ENCODE measurements around the gene PALD1.
"Not testable (repeated sequence)": the region's sequence is repeated elsewhere in the genome, so short reads cannot be mapped to it uniquely, and the experiment has no call there.

PALD1 gene

GRCh38 chr10:70592746-70593512, 114.4 kb downstream of the PALD1 start:
- no peak for DNase-seq

- DNase-seq, result no peak
Measured at GRCh38 chr10:70593513-70593890, 114.9 kb downstream of the PALD1 start.

GRCh38 chr10:70594161-70594560, 115.6 kb downstream of the PALD1 start:
- DNase-seq, result no peak

DNA sequence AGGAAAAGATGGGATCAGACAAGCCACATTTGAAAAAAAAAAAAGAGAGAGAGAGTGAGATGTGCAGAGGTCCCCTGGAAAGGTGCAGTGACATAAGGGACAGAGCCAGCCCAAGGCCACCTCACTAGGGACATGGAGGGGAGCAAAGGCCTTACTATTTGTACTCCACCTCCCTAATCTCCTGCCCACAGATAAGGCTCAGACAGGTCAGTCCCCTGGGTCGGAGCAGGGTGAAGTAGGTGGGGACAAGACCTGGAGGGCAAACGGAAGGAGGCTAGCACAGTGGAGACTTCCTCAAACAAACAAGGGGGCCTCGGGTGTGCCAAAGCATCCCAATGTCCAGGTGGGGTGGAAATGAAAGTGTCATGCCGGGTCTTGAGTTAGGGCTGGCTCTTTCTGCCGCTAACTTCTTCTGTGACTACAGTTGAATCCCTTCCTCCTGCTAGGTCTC, 117.0 kb downstream of the PALD1 start:
- no peak for DNase-seq

DNA sequence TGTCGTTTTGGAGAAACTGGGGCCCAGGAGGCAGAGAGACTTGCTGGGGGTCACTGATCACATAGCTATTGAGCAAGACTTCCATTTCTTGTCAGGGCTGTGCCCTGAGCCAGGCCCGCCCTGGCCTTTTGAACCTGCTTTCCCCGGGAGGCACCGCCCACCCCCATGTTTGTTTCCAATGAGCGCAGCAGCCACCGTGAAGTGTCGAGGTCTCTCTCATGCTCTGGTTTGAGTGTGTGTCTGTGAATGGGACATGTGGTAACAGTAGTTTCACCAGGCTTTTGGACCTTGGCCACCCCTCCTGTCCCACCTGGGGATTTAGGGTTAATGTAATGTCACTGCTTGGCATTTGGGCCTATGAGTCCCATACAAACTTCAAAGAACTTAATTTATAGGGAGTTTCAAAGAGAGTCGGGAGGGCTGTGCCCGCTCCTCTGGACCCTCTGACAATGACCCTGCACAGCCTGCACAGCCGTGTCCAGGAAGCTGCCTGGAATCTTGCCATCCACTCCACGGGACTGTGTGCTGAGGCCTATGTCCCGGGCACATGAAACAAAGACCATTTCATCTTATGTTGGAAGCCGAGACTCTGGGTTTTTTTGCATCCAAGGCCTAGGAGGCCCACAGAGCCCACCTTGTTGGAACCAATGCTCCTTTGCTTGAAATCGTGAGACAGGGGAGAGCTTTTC, 117.7 kb downstream of the PALD1 start:
- no peak for DNase-seq

GRCh38 chr10:70596860-70597809, 118.6 kb downstream of the PALD1 start:
- no peak for DNase-seq

DNA sequence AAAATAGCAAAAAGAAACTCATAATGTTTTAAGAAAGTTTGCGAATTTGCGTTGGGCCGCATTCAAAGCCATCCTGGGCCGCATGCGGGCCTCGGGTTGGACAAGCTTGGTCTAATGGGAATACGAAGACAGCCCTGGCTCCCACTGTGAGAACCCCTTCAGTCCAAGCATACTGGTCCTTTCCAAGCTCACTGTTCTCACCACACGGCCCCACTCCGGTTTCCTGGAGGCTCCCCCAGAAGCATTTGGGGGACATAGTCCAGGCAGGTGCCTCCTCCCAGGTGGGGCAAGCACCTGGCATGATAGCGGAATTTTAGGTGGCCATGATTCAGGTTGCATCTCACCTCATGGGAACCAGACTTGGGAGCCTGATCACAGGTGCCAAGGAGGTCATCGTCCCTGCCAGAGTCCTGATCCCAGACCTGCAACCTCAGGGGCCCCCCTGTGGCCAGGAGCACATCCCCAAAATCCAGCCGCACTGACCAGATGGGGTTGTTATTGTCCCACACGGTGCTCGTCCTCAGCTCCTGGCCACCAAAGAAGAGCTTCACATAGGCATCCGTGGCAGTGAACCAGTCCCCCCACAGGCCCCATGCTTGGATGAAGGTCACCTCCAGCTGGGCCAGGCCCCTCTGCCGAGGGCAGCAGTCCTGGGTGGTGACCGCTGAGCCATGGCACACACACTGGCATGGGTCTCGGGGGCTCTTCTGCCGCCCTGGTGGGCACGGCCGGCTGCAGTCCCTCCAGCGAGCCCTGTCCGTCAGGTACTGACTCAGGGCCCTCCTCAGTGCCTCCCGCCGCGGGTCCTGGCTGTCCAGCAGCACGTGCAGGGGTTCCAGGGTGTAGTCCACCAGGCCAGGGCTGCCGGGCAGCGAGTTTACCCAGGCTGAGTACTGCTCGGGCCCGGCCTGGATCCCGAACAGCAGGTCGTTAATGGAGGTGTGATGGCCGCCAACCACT, 119.6 kb downstream of the PALD1 start:
- DNase-seq, result no peak

DNA sequence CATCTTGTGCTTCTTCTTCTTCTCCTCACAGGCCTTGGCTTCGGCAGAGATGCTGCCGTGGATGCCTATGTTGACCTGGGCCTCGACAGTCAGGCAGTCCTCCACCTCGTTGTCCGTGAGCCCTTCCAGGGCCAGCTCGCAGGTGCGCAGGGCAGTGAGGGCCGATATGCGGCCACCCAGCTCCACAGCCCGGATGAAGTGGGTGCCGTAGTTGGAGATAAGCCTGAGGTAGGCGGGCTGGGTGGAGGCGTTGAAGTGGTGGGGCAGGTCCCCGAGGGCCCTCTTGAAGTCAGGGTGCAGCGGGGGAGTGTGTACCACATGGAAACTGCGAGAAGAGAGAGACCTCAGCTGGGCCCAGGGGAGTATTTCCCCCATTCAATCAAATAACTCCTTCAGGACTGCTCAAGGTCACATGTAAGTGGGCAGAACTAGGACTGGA, 120.3 kb downstream of the PALD1 start:
- DNase-seq, result no peak

GRCh38 chr10:70599319-70599718, 120.8 kb downstream of the PALD1 start:
- DNase-seq, result no peak

- no peak for DNase-seq
Measured at GRCh38 chr10:70599791-70600190, 121.2 kb downstream of the PALD1 start.

- DNase-seq, result no peak
Measured at GRCh38 chr10:70600512-70601395, 122.2 kb downstream of the PALD1 start.

DNA sequence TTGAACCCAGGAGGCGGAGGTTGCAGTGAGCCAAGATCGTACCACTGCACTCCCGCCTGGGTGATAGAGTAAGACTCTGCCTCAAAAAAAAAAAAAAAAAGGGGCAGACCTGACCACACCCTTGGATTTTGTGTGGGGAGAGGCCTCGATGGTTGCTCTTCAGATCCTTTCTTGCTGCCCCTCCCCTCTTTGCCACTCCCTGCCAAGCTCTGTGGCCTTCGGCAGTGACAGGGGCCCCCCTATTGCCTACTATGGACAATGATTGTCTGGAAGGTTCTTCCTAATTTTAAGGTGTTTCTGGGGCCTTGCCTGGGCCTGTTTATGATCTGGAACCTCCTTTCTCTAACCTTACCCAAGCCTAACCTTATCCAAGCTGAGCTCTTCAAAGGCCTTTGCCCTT, 123.2 kb downstream of the PALD1 start:
- DNase-seq, result no peak

DNA sequence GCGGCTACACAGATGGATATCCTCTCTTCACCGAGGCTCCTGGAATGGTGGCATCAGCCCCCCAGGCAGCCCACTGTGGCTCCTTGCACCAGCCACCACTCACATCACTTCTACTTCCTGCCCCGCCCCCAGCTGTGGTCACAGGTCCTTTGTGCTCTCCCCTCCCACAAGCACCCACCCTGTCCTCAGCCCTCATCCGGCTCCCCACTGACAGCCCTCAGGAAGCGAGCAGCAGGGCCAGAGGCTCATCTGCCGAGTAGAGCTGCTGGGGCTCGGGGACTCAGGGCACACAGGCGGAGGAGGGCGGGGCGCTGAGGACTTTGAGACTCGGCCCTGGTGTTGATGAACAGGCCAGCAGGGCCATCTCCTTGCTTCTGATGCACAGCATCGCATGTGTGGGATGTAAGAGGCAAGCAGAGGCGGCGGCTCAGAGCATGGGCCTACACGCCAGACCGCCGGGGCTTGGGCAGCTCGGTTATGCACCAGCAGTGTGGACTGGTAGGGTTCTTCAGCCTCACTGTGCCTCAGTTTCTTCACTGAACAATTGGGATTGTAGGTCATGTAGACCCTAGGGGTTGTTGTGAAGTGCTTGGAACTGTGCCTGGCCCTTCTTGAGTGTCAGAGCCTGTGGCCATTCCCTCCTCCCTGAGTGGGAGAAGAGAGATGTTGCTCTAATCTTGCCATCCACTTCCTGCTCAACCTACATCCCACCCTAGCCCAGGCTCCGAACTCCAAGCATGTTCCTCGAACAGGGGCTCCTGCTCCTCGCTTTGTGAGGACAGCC, 124.3 kb downstream of the PALD1 start, which contains the start of gene PRF1:
Gene PRF1, minus strand, starts transcription at position 77 of the 784 bp plus-strand sequence. CDS start 1,839 bp downstream, outside the sequence.
- DNase-seq, result no peak

DNA sequence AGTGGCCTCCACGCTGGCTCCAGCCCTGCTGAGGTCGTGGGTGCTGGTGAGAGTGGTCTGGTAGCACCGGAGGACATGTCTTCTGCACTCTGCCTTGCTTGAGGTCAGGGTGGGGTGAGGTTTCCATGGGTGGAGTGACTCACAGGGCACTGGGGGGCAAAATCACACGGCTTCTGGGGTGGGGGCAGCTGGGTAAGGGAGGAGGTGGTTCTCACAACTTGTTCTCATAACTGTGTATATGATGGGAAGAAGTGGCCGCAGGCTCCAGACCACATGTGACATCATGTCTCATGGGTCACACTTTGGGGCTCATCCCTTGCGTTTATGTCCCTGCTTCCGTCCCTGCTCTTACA, 124.9 kb downstream of the PALD1 start:
- no peak for DNase-seq

DNA sequence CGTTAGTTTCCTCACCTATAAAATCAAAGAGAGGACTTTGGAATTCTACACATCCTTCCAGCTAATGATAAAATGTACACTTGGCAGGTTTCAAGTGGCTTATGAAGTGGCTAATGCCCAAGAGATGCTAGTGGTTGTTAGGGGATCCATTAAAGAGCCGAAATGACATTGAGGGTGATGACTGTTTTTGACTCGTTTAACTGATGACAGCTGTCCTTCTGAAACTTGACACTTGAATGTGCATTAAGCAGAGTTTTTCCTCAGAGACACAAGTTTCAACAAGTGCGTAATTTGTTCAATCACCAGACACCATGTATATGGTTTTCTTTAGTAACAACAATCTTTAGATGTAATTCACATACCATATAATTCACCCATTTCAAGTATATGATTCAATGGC, 125.5 kb downstream of the PALD1 start:
- DNase-seq, result no peak

DNA sequence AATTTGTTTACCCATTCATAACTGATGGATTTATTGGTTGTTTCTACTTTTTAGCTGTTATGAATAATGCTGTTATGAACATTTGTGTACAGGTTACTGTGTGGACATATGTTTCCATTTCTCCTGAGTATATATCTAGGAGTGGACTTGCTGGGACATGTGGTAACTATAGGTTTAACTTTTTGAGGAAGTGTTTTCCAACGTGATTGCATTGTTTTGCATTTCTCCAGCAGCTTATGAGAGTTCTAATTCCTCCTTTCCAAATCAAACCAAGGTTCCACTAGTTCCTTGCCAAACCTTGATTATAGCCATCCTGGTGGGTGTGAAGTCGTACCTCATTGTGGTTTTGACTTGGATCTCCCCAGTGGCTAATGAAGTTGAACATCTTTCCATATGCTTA, 126.6 kb downstream of the PALD1 start:
- DNase-seq, result no peak

- no peak for DNase-seq
Measured at GRCh38 chr10:70607936-70608335, 129.4 kb downstream of the PALD1 start.

DNA sequence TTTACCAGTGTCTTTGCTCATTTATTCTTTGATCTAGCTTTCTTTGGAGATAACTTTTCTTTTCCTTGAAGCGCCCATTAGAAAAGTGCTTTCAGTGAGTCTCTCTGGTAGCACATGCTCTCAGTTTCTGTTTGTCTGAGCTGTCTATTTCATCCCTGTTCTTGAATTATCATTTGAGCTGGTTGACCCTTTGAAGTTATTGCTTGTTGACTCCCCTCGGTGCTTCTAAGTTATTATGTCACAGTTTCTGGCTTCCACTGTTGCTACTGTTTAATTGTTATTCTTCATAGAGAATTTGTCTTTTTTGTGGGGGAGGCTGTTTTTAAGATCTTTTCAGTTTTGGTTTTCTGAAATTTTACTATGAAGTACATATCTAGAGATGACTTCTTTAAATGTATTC, 135.4 kb downstream of the PALD1 start:
- no peak for DNase-seq

- not testable (repeated sequence) for DNase-seq
Measured at GRCh38 chr10:70614364-70614763, 135.8 kb downstream of the PALD1 start.

GRCh38 chr10:70615211-70615610, 136.6 kb downstream of the PALD1 start:
- no peak for DNase-seq

Measured in SW 1271 (cell line).